ENCODE results near the gene SIAH2. TPM values are rescaled to one million over a fixed set of nuclear protein-coding genes. Genes with fewer than 3 reads are reported as not detected.

Gene SIAH2
- total RNA-seq, 1 experiment from 2014 or later, result 17.1 TPM

DNA sequence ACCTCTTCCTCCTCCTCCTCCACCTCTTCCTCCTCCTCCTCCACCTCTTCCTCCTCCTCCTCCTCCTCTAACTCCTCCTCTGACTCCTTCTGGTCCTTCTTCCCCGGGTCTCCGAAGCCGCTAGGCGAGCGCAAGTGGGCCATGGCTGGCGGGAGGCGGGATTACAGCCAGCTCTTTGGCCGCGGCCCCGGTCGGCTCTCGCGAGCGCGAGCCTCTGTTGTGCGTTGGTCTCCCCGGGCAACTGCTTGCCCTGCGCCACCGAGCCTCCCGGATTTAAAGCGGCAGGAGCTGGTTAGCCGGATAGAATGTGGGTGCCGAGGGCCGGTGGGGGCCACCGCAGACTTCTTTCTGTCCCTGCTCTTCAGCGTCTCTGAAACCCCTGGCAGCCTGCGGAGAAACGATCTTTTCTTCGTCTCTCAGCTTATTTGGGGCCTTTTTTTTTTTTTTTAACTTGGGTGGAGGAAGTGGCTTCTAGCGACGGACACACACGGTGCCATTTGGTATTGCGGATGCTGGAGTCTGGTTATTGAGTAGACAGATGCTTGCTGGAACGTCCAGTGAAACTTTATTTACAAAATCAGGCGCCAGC is 59.1 kb downstream of the SIAH2 start, which contains the start of gene ERICH6 (continued):
- TF ChIP-seq ATF1 (CRISPR knock-in tag; IDR thresholded peaks at IDR 0.05), result no peak
- peak; percentile 48; the same call in 1 of the 2 replicates for TF ChIP-seq CREB1 (CRISPR knock-in tag; IDR thresholded peaks at IDR 0.05)
- no peak; the same call in 1 of the 2 replicates for TF ChIP-seq NFE2L1 (CRISPR knock-in tag; IDR thresholded peaks at IDR 0.05)
- no peak for TF ChIP-seq RELA (CRISPR knock-in tag; IDR thresholded peaks at IDR 0.05; ENCODE audit: borderline replicate concordance)
- TF ChIP-seq, protein P1, sequence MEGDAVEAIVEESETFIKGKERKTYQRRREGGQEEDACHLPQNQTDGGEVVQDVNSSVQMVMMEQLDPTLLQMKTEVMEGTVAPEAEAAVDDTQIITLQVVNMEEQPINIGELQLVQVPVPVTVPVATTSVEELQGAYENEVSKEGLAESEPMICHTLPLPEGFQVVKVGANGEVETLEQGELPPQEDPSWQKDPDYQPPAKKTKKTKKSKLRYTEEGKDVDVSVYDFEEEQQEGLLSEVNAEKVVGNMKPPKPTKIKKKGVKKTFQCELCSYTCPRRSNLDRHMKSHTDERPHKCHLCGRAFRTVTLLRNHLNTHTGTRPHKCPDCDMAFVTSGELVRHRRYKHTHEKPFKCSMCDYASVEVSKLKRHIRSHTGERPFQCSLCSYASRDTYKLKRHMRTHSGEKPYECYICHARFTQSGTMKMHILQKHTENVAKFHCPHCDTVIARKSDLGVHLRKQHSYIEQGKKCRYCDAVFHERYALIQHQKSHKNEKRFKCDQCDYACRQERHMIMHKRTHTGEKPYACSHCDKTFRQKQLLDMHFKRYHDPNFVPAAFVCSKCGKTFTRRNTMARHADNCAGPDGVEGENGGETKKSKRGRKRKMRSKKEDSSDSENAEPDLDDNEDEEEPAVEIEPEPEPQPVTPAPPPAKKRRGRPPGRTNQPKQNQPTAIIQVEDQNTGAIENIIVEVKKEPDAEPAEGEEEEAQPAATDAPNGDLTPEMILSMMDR (IDR thresholded peaks at IDR 0.05), result no peak
- no peak for TF ChIP-seq PREB (CRISPR knock-in tag; IDR thresholded peaks at IDR 0.05; ENCODE audit: borderline replicate concordance)
- peak; percentile 43; the same call in 1 of the 2 replicates for TF ChIP-seq FOXP1 (CRISPR knock-in tag; IDR thresholded peaks at IDR 0.05; ENCODE audit: borderline replicate concordance)
- no peak for TF ChIP-seq NR1H2 (CRISPR knock-in tag; IDR thresholded peaks at IDR 0.05)
- TF ChIP-seq, protein P2, sequence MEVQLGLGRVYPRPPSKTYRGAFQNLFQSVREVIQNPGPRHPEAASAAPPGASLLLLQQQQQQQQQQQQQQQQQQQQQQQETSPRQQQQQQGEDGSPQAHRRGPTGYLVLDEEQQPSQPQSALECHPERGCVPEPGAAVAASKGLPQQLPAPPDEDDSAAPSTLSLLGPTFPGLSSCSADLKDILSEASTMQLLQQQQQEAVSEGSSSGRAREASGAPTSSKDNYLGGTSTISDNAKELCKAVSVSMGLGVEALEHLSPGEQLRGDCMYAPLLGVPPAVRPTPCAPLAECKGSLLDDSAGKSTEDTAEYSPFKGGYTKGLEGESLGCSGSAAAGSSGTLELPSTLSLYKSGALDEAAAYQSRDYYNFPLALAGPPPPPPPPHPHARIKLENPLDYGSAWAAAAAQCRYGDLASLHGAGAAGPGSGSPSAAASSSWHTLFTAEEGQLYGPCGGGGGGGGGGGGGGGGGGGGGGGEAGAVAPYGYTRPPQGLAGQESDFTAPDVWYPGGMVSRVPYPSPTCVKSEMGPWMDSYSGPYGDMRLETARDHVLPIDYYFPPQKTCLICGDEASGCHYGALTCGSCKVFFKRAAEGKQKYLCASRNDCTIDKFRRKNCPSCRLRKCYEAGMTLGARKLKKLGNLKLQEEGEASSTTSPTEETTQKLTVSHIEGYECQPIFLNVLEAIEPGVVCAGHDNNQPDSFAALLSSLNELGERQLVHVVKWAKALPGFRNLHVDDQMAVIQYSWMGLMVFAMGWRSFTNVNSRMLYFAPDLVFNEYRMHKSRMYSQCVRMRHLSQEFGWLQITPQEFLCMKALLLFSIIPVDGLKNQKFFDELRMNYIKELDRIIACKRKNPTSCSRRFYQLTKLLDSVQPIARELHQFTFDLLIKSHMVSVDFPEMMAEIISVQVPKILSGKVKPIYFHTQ (CRISPR knock-in tag; IDR thresholded peaks at IDR 0.05), result no peak
- TF ChIP-seq CBFB (CRISPR knock-in tag; IDR thresholded peaks at IDR 0.05; ENCODE audit: low read depth), result no peak
- no peak for TF ChIP-seq NFATC4 (CRISPR knock-in tag; IDR thresholded peaks at IDR 0.05)
- peak; percentile 71 for TF ChIP-seq HMGXB4 (CRISPR knock-in tag; IDR thresholded peaks at IDR 0.05)
- no peak for TF ChIP-seq IRF1 (CRISPR knock-in tag; IDR thresholded peaks at IDR 0.05)
- no peak for TF ChIP-seq ZNF138 (CRISPR knock-in tag; conservative IDR thresholded peaks at IDR 0.05)
- no peak for TF ChIP-seq ZSCAN18 (CRISPR knock-in tag; IDR thresholded peaks at IDR 0.05)
- TF ChIP-seq GTF2I (CRISPR knock-in tag; conservative IDR thresholded peaks at IDR 0.05), result no peak
- no peak for TF ChIP-seq ZNF416 (CRISPR knock-in tag; IDR thresholded peaks at IDR 0.05)
- TF ChIP-seq, protein P3, sequence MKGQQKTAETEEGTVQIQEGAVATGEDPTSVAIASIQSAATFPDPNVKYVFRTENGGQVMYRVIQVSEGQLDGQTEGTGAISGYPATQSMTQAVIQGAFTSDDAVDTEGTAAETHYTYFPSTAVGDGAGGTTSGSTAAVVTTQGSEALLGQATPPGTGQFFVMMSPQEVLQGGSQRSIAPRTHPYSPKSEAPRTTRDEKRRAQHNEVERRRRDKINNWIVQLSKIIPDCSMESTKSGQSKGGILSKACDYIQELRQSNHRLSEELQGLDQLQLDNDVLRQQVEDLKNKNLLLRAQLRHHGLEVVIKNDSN (CRISPR knock-in tag; IDR thresholded peaks at IDR 0.05), result no peak
- no peak for TF ChIP-seq TEAD4 (CRISPR knock-in tag; IDR thresholded peaks at IDR 0.05)
- TF ChIP-seq MLX (CRISPR knock-in tag; IDR thresholded peaks at IDR 0.05), result no peak
- no peak for TF ChIP-seq GRHL2 (CRISPR knock-in tag; IDR thresholded peaks at IDR 0.05; ENCODE audit: insufficient replicate concordance, severe bottlenecking)
- no peak for TF ChIP-seq ZNF423 (CRISPR knock-in tag; IDR thresholded peaks at IDR 0.05)
- TF ChIP-seq TEAD1 (CRISPR knock-in tag; IDR thresholded peaks at IDR 0.05), result 0 out of 2 replicates have a peak, but pooled peaks have one; percentile 4
- TF ChIP-seq ZNF317 (CRISPR knock-in tag; IDR thresholded peaks at IDR 0.05; ENCODE audit: borderline replicate concordance, low read depth), result no peak
- no peak for TF ChIP-seq IRF2 (CRISPR knock-in tag; IDR thresholded peaks at IDR 0.05; ENCODE audit: borderline replicate concordance, low read depth)
- TF ChIP-seq FOXK1 (CRISPR knock-in tag; IDR thresholded peaks at IDR 0.05), result 0 out of 2 replicates have a peak, but pooled peaks have one; percentile 17
- TF ChIP-seq HMGA2 (CRISPR knock-in tag; IDR thresholded peaks at IDR 0.05), result no peak
- no peak for TF ChIP-seq ESRRA (CRISPR knock-in tag; IDR thresholded peaks at IDR 0.05; ENCODE audit: borderline replicate concordance)

All from WTC11 (cell line).